ENCODE data around the gene ABCG1. TPM values are rescaled to one million over a fixed set of nuclear protein-coding genes. Genes with fewer than 3 reads are reported as not detected.

Gene ABCG1
- total and polyA plus RNA-seq, 4 donors = 1.6 to 9.7 (median 5.3) TPM

DNA sequence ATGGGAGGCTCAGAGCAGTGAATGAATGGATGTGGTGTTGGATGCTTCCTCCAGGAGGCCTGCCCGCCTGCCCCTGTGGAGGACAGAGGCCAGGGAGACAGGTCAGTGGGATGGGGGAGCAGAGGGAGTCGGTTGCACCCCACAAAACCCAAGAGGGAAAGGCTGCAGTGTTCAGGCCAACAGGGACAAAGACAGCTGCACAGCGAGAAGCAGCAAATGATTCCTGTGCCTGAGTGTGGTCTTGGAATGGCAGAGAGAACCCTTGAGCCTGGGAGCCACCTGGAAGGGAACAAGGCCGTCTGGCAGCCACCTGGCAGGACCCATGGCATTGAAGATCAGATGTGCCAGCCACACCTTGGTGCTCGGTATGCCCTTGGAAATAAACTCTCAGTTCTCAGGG is 88.2 kb downstream of the ABCG1 start:
- TF ChIP-seq RXRA (IDR thresholded peaks at IDR 0.05) (no peak), JUND (IDR thresholded peaks at IDR 0.05) (no peak), HNF4A (conservative IDR thresholded peaks at IDR 0.05) (no peak)
- TF ChIP-seq, protein P1, sequence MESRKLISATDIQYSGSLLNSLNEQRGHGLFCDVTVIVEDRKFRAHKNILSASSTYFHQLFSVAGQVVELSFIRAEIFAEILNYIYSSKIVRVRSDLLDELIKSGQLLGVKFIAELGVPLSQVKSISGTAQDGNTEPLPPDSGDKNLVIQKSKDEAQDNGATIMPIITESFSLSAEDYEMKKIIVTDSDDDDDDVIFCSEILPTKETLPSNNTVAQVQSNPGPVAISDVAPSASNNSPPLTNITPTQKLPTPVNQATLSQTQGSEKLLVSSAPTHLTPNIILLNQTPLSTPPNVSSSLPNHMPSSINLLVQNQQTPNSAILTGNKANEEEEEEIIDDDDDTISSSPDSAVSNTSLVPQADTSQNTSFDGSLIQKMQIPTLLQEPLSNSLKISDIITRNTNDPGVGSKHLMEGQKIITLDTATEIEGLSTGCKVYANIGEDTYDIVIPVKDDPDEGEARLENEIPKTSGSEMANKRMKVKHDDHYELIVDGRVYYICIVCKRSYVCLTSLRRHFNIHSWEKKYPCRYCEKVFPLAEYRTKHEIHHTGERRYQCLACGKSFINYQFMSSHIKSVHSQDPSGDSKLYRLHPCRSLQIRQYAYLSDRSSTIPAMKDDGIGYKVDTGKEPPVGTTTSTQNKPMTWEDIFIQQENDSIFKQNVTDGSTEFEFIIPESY (IDR thresholded peaks at IDR 0.05) = no peak
- TF ChIP-seq, protein P2, sequence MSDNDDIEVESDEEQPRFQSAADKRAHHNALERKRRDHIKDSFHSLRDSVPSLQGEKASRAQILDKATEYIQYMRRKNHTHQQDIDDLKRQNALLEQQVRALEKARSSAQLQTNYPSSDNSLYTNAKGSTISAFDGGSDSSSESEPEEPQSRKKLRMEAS (IDR thresholded peaks at IDR 0.05) = no peak
- WGBS = 70% methylated on average over 5 of the region's 5 CpGs
- H3K27me3 ChIP-seq (ENCODE audit: control insufficient read depth in 4 of 4, insufficient read depth in 4 of 4, low read length in 3 of 4) = peaks cover 0 to 4% (median under 1%) of the 10 kb centered on the region in 4 donors
- no peak overlapping the region for H3K4me3 ChIP-seq (ENCODE audit: low read depth in 1 of 3, low read length in 3 of 3)
- H3K36me3 ChIP-seq (ENCODE audit: control insufficient read depth in 4 of 4, insufficient read depth in 3 of 4, low read depth in 1 of 4, low read length in 3 of 4) = no peaks in the 10 kb centered on the region
- no peaks in the 10 kb centered on the region for H3K9me3 ChIP-seq (ENCODE audit: control insufficient read depth in 4 of 4, low read length in 3 of 4)
- H3K9ac ChIP-seq (ENCODE audit: low read depth in 1 of 2, low read length in 2 of 2) = no peak overlapping the region
- no peak overlapping the region for H3K27ac ChIP-seq (ENCODE audit: low read depth in 1 of 2, low read length in 2 of 2)
- DNase-seq (ENCODE audit: low spot score) = no peak
- H3K4me1 ChIP-seq (ENCODE audit: control insufficient read depth in 4 of 4, insufficient read depth in 4 of 4, low read length in 3 of 4) = no peaks in the 10 kb centered on the region

DNA sequence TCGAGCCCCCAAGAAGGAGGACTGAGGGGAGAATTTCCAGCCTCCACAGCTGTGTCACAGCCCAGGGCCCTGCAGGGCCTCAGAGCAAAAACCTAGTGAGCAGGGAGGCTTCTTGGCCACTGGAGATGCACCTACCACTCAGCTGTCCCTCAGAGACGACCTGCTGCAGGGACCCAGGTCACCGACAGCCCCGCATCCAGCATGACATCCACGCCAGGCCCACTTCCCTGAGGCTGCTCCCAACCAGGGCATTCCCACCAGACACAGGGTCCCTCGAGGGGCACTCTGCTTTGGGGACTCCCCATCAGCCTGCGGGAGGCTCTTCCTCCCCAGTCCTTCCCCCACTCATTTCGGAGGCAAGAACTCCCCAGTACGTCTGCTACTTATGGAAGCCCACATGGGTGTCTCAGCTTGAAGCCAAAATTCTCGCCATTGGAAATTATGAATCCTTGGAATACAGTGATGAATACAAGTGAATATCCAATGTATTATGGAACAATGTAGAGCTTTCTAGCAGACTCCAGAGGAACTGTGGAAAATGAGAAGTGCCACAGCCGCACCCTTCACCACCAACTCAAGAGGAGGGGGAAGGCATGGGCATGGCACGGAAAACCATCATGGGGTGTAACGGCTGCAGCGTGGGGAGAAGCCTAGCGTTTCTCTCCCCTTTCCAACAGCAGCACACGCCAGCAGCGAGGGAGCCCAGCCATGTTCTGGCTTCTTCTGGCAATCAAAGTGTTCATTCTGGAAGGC is 89.4 kb downstream of the ABCG1 start:
- no peak overlapping the region for H3K9ac ChIP-seq (ENCODE audit: low read depth in 1 of 2, low read length in 2 of 2)
- WGBS = 77% methylated on average over 17 of the region's 17 CpGs
- peaks cover 0 to 4% (median under 1%) of the 10 kb centered on the region in 4 donors for H3K27me3 ChIP-seq (ENCODE audit: control insufficient read depth in 4 of 4, insufficient read depth in 4 of 4, low read length in 3 of 4)
- no peak for DNase-seq (ENCODE audit: low spot score)
- no peak overlapping the region for H3K27ac ChIP-seq (ENCODE audit: low read depth in 1 of 2, low read length in 2 of 2)
- H3K4me3 ChIP-seq (ENCODE audit: low read depth in 1 of 3, low read length in 3 of 3) = no peak overlapping the region
- no peaks in the 10 kb centered on the region for H3K9me3 ChIP-seq (ENCODE audit: control insufficient read depth in 4 of 4, low read length in 3 of 4)
- peaks cover 0 to 2% (median 0%) of the 10 kb centered on the region in 4 donors for H3K4me1 ChIP-seq (ENCODE audit: control insufficient read depth in 4 of 4, insufficient read depth in 4 of 4, low read length in 3 of 4)
- TF ChIP-seq GABPA (IDR thresholded peaks at IDR 0.05 in 1 of 2, conservative IDR thresholded peaks at IDR 0.05 in 1 of 2) = no peak
- TF ChIP-seq, protein P3, sequence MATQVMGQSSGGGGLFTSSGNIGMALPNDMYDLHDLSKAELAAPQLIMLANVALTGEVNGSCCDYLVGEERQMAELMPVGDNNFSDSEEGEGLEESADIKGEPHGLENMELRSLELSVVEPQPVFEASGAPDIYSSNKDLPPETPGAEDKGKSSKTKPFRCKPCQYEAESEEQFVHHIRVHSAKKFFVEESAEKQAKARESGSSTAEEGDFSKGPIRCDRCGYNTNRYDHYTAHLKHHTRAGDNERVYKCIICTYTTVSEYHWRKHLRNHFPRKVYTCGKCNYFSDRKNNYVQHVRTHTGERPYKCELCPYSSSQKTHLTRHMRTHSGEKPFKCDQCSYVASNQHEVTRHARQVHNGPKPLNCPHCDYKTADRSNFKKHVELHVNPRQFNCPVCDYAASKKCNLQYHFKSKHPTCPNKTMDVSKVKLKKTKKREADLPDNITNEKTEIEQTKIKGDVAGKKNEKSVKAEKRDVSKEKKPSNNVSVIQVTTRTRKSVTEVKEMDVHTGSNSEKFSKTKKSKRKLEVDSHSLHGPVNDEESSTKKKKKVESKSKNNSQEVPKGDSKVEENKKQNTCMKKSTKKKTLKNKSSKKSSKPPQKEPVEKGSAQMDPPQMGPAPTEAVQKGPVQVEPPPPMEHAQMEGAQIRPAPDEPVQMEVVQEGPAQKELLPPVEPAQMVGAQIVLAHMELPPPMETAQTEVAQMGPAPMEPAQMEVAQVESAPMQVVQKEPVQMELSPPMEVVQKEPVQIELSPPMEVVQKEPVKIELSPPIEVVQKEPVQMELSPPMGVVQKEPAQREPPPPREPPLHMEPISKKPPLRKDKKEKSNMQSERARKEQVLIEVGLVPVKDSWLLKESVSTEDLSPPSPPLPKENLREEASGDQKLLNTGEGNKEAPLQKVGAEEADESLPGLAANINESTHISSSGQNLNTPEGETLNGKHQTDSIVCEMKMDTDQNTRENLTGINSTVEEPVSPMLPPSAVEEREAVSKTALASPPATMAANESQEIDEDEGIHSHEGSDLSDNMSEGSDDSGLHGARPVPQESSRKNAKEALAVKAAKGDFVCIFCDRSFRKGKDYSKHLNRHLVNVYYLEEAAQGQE (IDR thresholded peaks at IDR 0.05) = no peak
- H3K36me3 ChIP-seq (ENCODE audit: control insufficient read depth in 4 of 4, insufficient read depth in 3 of 4, low read depth in 1 of 4, low read length in 3 of 4) = no peaks in the 10 kb centered on the region

DNA sequence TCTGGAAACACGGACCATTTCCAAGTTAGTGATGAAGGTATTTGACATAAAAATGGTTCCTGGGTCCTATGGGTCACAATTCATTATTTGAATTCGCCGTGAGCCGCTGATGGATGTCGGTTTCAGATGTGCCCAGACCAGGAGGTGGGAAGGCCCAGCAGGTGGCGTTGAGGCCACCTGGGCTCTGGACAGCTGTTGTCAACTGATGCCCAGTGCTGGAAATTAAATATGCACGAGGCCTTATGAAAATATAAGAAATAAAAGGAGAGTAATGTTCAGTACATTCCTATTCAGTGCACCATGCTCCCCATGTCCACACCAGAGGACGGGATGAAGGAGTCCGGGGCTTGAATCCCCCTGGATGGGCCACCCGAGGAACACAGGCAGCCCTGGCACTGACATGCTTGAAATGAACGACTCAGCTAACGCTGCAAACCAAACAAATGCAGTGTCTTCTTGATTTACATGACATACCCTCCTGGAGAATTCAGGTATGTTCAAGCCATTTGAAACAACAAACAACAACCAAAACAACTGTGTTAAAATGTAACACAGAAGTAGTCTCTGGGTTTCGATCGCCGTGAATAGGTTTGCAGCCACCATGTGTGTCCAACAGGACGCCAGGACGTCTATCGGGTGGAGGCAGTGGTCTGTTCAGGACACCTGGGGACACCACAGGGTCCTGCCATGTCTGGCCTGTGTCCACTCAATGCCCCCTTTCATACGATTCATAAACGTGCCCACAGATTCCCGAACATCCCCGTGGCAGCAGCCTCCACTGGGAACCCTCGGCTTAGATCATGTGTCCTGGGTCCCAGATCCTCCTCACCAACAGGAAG is 90.2 kb downstream of the ABCG1 start:
- Histone ChIP-seq H3K9me3 (ENCODE audit: control insufficient read depth in 4 of 4, low read length in 3 of 4) (no peaks in the 10 kb centered on the region), H3K27ac (ENCODE audit: low read depth in 1 of 2, low read length in 2 of 2) (no peak overlapping the region), H3K36me3 (ENCODE audit: control insufficient read depth in 4 of 4, insufficient read depth in 3 of 4, low read depth in 1 of 4, low read length in 3 of 4) (no peaks in the 10 kb centered on the region), H3K27me3 (ENCODE audit: control insufficient read depth in 4 of 4, insufficient read depth in 4 of 4, low read length in 3 of 4) (peaks cover 0 to 4% (median under 1%) of the 10 kb centered on the region in 4 donors), H3K9ac (ENCODE audit: low read depth in 1 of 2, low read length in 2 of 2) (no peak overlapping the region), H3K4me1 (ENCODE audit: control insufficient read depth in 4 of 4, insufficient read depth in 4 of 4, low read length in 3 of 4) (peaks cover 0 to 2% (median 0%) of the 10 kb centered on the region in 4 donors), H3K4me3 (ENCODE audit: low read depth in 1 of 3, low read length in 3 of 3) (no peak overlapping the region)
- WGBS = 46% methylated on average over 23 of the region's 23 CpGs
- DNase-seq (ENCODE audit: low spot score) = no peak
- TF ChIP-seq GABPA (IDR thresholded peaks at IDR 0.05 in 1 of 2, conservative IDR thresholded peaks at IDR 0.05 in 1 of 2) = no peak
- no peak for TF ChIP-seq FOXA1 (IDR thresholded peaks at IDR 0.05)
- TF ChIP-seq, protein P4, sequence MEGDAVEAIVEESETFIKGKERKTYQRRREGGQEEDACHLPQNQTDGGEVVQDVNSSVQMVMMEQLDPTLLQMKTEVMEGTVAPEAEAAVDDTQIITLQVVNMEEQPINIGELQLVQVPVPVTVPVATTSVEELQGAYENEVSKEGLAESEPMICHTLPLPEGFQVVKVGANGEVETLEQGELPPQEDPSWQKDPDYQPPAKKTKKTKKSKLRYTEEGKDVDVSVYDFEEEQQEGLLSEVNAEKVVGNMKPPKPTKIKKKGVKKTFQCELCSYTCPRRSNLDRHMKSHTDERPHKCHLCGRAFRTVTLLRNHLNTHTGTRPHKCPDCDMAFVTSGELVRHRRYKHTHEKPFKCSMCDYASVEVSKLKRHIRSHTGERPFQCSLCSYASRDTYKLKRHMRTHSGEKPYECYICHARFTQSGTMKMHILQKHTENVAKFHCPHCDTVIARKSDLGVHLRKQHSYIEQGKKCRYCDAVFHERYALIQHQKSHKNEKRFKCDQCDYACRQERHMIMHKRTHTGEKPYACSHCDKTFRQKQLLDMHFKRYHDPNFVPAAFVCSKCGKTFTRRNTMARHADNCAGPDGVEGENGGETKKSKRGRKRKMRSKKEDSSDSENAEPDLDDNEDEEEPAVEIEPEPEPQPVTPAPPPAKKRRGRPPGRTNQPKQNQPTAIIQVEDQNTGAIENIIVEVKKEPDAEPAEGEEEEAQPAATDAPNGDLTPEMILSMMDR (IDR thresholded peaks at IDR 0.05; ENCODE audit: low read depth, low read length, missing input control) = no peak
- TF ChIP-seq NR2F2 (IDR thresholded peaks at IDR 0.05) = no peak
- TF ChIP-seq, protein P1 (IDR thresholded peaks at IDR 0.05) = no peak

Measured in liver (tissue), 9 donors.